Left ventricle myocardium superior (tissue), 1 donor: ENCODE results near the gene LCN9. TPM values are rescaled to one million over a fixed set of nuclear protein-coding genes. Genes with fewer than 3 reads are reported as not detected.

Experiments
- ATAC-seq: fragments of 200-7000 bp; cut with Tn5 transposase; one replicate; pipeline ENCODE4 v1.9.1; 2020; ENCODE audit warnings: mild to moderate bottlenecking, moderate library complexity
- DNase-seq: peaks from one replicate; pipeline ENCODE4 v3.0.0-alpha.2; 2020
- intact Hi-C: fragments of 100-400 bp; cut with micrococcal nuclease; formaldehyde crosslinking; loops from one replicate; pipeline ENCODE4 v1.11.0; 2022
- total RNA-seq: library from RNA; stranded (reverse); fragmentation: NEBNext Ultra II Directional; extraction: Animal tissue kit (Norgen Biotek cat#: 25700); gene quantifications from one replicate; pipeline ENCODE4 v1.2.1, GENCODE V29; 2021
- donor health status: DM: no; HTN: yes; CAD: no; lungs with severe emphysema.

LCN9 gene
- total RNA-seq, 1 donor from 2014 or later, result not detected

DNA sequence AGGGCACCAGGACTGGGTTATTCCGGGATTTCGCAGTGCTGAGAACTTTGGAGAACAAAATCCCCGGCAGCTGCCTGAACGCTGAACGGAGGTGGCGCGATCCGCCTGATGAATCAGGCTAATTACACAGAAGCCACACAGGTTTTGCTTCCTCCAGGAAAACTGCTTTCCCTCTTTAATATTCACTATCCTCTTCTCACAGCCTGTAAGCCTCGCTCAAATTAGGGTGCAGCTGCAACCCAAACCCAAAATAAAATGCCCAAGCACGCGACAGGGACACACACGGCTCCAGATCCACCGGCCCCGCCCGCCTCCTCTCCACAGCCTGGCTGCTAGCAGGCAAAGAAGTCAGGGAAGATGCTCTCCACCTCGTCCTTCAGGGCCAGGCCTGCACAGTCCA, 30.2 kb downstream of the LCN9 start:
- DNase-seq (no peak), ATAC-seq (no peak)
- intact Hi-C loops, result no loop called here

DNA sequence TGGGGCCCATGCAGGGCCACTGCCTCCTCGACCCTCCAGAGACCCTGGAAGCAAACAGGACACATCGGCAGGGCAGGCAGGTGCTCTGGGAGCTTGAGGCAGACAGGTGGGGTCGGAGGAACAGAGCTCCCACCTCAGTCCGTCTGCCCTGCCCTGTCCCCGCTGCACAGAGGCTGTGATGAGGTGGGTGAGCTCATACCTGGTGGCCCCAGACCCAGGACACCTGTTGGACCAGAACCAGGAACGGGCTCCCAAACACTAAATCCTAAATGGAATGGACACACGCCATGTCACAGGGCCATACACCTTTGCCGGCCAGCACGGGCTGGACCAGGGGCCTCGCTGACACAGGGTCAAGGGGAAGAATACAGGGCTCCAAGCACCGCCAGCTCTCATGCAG, 30.7 kb downstream of the LCN9 start:
- intact Hi-C loops, result no loop called here
- DNase-seq (no peak), ATAC-seq (no peak)

DNA sequence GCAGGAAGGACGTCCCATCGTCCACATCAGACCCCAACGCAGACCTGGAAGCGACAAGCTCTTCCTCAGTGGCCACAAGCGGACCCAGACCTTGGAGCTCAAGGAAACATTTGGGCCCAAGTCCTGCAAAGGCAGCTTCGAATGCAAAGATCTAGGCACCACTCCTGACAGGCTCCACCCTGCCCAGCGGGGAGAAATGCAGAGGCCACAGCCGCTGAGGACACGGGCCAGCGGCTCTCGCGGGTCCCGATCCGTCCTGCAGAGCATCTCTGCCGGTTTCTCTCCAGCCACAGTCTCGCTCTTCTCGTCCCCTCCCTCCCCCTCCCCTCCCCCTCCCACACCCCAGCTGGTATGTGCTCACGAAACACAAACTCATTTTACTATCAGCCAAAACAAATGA, 31.3 kb downstream of the LCN9 start:
- DNase-seq, result no peak
- intact Hi-C loops, result no loop called here
- no peak for ATAC-seq

DNA sequence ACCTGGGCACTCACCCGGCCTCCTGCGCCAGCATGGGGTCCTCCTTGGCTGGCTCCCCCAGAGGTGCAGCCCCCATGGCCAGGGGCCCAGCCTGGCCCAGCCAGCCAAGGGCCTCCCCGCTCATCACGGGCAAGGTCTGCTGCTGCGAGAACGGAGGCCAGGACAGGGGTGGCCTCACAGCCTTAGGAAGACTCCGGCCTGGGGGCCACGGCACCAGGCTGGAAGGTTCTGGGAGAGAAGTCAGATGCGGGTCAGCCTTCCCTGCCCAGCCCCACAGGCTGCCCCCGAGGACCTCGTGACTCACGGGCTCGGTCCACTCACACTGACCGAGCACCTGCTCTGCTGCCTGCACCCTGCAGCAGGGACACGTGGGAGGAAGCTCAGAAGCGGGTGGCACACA, 31.9 kb downstream of the LCN9 start:
- no peak for ATAC-seq

DNA sequence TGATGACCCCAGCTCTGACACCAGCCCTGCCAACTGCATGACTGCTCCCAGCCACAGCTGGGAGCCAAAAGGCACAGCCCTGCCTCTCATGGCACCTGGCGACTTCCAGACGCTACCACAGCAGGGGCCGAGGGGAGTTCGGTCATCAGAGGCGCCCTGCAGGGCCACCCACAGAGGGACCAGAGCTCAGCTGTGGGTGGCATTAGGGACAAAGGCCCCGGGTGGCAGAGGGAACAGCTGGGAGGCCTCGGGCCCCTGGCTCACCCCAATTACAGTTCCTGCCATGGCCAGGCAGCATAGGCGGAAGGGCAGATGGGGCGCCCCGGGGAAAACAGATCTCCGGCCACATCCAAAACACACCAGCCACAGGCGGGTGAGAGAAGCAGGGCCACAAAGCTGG, 32.5 kb downstream of the LCN9 start:
- intact Hi-C loops, result no loop called here
- no peak for ATAC-seq
- DNase-seq, result no peak

More for the DNA sequence above, 31.9 kb downstream of the LCN9 start:
- intact Hi-C loops, result no loop called here
- DNase-seq, result no peak

DNA sequence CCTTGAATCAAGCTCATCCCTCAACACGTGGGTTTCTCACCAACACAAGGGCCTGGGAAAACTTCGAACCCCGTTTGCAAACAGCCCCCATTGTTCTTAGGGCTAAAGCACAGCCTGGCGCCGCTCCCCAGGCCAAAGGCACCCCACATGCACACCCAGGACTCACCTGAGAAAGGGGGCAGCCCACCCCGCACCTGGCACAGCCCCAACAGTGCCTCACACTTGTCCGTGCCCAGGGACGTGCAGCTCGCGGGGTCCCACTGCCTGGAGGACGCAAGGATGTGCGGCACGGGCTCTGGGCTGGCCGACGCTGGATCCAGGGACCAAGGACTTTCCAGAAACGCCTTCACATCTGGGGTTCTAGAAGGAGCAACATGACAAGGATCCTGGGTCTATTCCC, 33.3 kb downstream of the LCN9 start:
- intact Hi-C loops, result no loop called here
- DNase-seq (no peak), ATAC-seq (no peak)

DNA sequence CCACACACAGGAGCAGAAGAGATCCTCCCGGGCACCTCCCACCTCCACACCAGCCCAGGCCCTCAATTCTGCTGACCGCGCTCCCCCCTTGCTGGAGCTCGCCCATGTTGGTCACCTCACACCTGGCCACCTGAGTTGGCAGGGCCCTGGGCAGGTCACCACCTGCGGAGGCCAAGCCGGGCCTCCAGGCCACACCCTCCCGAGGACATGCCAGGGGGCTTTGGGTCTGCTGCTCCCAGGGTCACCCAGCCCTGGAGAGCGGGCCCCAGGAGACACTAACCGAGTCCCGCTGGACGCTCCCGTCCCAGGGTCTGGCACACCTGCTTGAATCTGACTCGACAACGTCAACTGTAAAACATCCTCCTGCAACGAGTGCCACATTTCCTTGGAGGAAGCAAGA, 34.1 kb downstream of the LCN9 start:
- intact Hi-C loops, result no loop called here
- DNase-seq (no peak), ATAC-seq (no peak)

DNA sequence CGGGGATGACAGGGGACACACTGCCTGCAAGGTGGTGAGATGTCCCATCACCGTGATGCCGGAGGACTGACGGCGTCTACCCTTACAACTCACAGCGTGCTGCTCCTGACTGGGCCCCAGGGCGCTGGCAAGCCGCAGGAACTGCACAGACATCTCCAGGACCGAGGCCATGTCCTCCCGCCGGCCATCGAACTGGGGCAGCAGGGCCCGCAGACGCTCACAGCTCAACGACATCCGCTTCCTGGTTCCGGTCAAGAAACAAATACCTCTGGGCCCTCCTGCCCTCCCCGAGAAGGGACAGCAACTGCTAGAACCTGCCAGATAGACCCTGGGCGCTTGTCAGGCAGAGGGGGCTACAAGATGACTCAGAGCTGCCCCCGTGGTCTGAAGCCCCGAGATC, 35.1 kb downstream of the LCN9 start:
- DNase-seq (no peak), ATAC-seq (no peak)
- intact Hi-C loops, result no loop called here

DNA sequence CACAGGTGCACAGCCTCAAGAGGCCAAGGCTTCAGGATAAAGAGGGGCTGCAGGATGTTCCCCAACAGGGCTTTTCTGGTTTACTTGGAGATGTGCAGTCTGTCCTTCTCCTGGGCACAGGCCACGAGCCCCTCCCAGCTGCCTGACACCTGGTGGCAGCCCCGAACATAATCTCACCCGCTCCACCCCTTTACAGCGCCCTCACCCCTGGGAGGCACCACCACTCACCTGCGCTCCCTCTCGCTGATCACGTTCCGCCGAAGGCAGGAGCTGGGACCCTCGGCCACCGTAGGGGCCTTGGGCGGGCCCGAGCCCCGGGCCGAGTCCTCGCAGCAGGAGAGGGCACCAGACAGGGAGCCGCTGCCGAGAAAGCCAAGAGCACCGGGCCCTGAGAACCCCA, 35.7 kb downstream of the LCN9 start:
- no peak for ATAC-seq

DNA sequence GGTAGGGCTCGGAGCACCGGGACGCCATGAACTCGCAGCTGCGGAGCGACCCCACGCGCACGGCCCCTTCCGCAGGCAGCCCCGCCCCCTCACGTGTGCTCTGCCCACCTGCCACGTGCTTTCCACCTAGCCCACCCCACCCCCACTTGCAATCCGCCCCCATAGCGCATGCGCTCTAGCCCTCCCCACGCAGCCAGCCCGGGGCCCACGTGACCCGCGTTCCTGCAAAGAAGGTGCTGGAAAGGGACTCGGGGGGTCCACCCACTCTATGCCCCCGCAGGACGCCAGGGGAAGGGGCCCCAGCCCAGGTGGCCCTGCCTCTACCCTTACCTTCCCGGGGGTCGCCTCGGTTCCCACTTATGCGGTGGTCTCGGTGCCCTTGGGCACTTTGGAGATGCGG, 36.3 kb downstream of the LCN9 start, which contains the start of gene SOHLH1:
Gene SOHLH1 (minus strand): TSS at position 42 of the 400 bp plus-strand sequence. CDS start 14 bp downstream, at position 28.
- intact Hi-C loops, result no loop called here
- ATAC-seq (no peak), DNase-seq (no peak)

More for the DNA sequence above, 35.7 kb downstream of the LCN9 start:
- intact Hi-C loops, result no loop called here
- no peak for DNase-seq

DNA sequence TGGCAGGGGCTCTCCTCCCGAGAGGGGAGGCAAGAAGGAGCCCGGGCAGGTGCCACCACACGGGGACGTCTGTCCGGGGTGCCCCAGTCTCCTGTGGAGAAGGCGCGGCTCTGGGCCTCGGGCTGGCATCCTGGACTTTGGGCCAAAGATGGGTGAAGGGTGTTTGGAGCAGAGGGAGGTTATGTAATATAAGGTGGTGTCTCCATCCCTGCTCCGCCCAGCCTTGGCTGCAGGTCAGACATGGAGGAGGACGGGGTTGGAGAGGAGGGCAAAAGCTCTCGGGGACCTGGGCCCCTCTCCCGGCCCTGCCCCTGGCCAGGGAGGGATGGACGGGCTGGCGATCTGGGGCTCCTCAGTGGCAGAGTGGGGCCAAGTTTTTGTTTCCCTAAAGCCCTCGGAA, 37.4 kb downstream of the LCN9 start:
- DNase-seq (no peak), ATAC-seq (no peak)
- intact Hi-C loops, result no loop called here

DNA sequence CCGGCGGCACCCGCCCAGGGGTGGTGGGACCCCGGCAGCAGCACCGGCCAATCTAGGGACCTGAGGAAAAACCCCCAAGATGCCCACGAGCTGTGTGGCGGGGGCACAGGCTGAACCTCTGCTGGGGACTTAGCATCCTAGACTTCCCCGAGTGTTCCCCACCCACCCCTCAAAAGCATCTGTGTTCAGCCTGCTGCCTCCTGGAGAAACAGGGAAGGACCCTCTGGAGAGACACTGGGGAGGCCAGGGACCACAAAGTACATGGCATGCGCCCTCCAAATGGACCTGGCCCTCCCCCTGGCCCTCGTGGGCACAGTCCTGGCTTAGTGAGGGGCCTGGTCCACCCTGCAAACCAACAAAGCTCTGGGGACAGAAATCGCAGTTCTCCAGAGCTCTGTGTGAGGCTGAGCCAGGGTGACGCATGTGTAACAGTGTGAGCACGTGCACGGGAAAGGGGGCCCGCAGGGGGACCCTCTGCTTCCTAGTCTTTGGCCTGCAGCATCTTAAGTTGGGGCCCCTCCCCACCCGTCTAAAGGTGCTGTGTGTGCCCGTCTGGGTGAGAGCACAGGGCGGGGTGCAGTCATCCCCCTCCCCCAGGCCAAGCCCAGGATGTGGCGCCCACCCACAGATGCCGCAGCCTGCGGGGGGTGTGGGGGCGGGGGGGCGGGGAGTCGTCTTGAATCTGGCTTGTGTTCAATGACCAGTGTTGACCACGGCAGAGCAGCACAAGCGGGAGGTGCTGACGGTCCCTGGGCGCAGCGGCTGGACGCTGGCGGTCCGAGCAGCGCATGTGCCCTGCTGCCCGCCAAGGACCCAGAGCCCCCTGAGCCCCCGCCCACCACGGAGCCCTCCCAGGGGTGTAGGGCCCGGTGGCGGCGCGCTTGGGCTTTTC, 38.2 kb downstream of the LCN9 start:
- intact Hi-C loops, result no loop called here
- DNase-seq (no peak), ATAC-seq (no peak)

DNA sequence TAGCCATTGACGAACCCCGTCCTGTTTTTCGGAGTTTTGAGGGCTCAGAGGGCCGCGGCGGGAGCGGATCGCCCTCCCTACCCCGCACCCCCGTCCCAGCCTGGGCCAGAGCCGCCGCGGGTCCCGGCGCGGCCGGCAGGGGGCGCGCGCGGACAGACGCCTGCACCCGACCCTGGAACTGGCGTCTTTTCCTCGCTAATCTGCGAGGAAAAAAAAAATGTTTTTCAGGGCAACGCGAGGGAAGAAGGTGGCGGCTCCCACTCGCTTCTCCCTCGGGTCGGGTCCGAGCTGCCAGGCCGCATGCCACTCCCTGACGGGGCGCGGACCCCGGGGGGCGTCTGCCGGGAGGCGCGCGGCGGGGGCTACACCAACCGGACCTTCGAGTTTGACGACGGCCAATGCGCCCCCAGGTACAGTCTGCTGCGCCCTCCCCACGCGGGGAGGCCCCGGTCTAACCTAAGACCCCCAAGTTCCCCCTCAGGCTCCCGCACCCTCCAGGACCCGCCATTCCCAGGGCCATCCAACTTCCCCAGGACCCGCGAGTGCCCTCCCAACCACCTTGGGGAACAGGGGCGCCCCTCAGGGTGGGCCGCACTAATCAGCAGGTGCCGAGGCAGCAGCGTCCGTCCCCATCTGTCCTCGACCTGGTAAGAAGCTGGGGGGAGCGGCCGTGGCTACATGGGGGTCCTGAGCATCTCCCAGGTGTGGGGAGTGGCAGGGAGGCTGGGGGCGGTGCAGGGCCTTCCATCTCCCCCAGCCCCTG, 39.0 kb downstream of the LCN9 start, which contains the start of gene KCNT1:
Gene KCNT1 (plus strand): TSS at position 227 of the 763 bp plus-strand sequence. CDS start 74 bp downstream, at position 301.
- intact Hi-C loops, result no loop called here
- ATAC-seq (peak; percentile 69), DNase-seq (peak; percentile 78)

DNA sequence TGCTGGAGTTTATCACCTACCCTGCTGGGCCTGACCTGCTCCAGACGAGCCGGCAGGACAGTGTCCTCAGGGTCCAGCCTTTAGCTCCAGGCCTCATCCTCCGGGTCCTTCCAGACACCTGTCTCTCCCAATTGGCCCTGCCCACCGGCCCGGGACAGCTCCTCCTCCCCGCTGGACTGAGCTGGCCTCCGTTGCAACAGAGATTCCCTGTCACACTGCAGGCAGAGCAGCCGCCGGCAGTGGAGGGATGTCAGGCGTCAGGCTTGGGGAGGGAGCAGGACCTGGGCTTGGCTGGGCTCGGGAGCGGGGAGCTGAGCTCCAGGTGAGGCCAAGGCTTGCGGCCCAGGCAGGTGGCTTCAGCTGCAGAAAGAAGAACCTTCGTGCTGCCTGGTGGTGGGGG, 40.6 kb downstream of the LCN9 start:
- intact Hi-C loops, result no loop called here
- DNase-seq, result no peak
- ATAC-seq, result no peak

DNA sequence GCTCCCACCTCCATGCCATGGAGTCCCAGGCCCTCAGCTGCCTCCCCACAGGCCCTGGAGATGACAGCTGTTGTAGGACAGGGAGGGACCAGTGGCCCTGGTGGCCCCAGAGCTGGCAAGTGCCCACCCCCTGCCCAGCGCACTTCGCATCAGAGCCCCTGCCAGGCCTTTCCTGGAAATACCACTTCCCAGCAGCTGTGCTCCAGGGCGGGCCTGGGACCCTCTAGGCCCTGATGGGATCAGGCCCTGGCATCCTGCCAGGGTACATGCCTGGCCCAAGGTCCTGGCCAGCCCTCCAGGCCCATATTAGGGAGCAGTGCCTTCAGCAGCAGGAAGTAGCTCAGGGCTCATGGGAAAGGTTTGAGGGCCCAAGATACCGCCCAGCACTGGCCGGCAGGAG, 41.4 kb downstream of the LCN9 start:
- DNase-seq (no peak), ATAC-seq (peak; percentile 38)
- intact Hi-C loops, result no loop called here

DNA sequence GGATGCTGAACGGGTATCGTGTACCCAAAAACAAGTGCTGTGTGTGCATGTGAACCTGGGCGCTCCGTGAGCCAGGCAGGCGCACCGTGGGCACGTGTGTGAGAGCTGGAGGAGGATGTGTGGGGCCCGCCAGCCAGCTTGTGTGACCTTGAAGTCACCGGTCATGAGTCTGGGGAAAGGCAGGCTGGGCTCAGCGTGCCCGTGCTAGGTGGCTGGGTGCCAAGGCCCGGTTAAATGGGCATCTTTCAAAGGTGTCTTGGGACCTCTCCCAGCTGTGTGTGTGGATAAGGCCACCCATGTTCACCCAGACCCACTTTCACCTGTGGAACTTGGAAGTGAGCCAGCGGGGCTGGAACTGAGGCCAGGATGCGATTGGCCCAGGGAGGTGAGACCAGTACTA, 42.3 kb downstream of the LCN9 start:
- intact Hi-C loops, result no loop called here
- peak; percentile 56 for DNase-seq
- peak; percentile 71 for ATAC-seq

DNA sequence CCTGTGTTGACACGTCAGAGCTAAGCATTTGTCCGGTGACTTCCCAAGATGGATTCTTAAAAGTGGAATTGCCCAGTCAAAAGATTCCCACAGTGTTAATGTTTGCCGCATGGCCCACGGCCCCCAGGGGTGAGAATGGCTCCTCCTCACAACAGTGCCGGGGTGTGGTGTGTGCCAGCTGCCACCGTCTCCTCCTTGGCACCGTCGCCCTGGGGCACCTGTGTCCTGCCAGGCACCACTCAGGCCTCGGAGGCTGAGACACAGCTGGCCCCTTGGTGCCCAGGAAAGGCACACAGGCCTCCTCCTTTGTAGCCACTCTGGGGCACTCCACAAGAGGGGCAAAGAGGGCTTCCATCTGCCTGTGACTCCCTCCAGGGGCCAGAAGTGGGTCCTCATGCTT, 43.2 kb downstream of the LCN9 start:
- DNase-seq (no peak), ATAC-seq (no peak)
- intact Hi-C loops, result no loop called here

DNA sequence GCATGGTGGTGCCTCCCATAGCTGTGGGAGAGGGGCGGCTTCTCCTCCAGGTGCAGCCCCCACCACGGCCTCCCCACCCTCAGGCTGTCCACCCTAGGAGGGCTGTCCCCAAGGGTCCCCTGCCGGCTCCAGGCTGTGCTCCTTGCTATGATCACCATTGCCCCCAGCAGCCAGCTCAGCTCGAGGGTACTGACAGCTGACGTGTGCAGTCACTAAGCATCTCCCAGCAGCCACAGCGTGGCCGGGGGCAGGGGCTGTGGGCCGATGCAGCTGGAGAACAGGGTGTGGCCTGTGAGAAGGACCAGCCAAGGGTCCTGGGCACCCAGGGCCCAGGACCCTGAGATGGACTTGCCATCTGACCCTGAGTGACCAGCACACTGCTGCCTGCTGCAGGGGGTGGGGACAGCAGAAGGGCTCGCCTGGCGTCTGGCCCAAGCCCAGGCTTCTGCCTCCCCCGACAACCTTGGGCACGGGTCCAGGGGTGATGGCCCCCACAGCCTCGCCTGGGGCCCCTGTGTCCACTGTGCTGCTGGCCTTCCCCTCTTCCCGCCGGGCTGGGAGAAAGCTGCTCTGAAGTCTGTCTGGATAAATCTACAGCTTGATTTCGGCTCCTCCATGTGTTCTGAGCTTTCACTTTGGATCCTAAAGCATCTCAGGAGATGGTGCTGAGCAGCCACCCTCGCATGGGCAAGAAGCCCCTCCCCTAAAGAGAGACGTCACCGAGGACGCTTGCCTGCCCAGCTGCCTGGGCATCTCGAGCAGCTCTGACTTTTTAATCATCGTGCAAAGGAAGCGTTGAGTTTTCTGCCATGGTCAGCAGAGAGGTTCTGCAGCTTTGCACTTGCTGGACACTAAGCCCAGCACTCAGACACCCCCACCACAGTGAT, 44.4 kb downstream of the LCN9 start:
- ATAC-seq (no peak), DNase-seq (no peak)
- intact Hi-C loops, result no loop called here

DNA sequence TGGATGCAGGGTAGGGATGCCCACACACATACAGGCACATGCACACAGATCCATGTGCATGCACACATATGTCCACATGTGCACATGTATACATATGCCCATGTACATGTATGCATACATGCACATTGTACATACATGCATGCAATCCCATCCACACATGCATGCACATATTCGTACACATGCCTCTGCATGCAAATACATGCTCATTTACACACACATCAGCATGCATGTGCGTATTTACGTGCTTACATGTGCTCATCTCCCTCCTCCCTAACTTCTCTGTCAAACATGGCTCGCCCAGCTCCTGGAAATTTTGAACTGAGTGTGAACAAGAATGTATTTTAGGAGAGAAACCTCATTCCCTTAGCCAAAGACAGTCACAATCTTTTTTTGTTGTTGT, 45.1 kb downstream of the LCN9 start:
- DNase-seq (no peak), ATAC-seq (no peak)
- intact Hi-C loops, result no loop called here
